ENCODE data around the gene MON2.
"Not testable (repeated sequence)": the region's sequence is repeated elsewhere in the genome, so short reads cannot be mapped to it uniquely, and the experiment has no call there.

The MON2 gene

DNA sequence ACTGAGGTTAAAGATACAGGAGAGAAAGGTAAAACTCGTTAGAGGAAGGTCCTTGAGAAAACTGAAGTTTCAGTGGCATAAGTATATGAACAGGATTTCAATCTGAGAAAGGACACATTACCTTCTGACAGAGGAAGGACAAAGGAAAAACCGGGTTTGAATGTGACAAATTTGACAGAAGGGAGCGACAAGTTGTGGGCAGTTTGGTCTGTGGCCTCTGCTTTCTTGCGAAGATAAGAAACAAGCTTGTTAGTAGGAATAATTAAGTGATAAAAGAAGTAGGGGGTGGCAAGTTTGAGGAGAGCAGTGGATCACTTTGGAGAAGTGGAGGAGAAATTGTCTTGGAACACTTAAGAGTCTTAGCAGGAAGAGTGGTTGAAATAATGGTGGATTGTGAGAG is 5.1 kb downstream of the MON2 start:
- DNase-seq (ENCODE audit: low spot score): no peak

DNA sequence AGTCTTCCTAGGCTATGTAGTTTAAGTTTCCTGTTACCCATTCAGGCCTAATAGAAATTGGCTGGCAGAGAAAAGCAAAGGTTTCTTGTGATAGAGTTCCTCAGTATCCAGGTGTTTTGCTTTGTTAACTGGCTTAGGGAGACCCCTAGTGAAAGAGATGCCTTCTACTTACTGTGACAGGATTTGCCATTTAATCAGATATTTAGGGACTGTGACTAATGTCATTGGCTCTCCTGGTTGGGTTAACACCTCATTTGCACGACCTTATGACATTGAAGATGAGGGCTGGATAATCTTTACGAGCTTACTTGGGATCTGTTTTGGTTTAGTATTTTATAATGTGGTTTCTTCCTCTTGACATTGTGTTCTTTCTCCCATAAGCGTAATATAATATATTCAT is 5.8 kb downstream of the MON2 start:
- peak; percentile 7 for DNase-seq (ENCODE audit: low spot score)

DNA sequence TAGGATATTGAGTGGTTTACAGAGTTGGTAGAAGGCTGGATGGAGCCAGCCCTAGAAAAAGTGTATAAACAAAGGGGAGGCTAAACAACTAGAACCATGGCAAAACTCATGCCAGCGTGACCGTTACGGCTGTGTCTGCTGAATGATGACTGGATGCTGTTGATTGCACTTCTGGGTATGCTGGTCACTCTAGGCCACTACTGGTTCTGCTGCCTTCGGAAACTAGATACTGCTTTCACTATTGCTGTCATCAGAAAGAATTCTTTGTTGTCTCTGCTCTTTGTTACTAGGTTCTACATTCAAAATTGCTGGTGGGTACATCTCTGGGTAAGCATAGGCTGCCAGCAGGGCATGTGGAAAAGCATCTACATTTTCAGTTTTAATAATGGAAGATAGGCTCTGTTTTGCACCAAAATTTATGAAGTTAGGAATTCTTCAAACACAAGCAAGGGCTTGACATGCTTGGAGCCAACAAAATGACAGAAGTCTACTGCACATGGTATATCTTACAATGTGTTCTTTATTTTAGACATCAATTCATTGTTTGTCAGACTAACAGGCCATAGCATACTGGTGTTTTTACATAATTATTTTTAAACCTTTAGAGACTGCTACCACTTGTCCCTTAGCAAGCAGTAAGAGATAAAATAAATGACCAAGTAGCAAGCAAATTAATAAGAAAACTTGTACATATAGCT is 15.4 kb downstream of the MON2 start:
- peak; percentile 30 for DNase-seq (ENCODE audit: low spot score)

DNA sequence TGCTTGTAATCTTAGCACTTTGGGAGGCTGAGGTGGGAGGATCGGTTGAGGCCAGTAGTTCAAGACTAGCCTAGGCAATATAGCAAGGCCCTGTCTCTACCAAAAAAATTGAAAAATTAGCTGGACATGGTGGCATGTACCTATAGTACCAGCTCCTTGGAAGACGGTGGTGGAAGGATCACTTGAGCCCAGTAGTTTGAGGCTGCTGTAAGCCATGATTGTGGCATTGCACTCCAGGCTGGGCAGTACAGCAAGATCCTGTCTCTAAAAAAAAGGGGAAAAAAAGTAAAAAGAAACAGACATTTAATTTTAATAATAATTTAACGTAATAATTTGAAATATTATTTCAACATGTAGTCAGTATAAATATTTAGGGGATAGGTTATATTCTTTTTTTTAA is 16.1 kb downstream of the MON2 start:
- no peak for DNase-seq (ENCODE audit: low spot score)

DNA sequence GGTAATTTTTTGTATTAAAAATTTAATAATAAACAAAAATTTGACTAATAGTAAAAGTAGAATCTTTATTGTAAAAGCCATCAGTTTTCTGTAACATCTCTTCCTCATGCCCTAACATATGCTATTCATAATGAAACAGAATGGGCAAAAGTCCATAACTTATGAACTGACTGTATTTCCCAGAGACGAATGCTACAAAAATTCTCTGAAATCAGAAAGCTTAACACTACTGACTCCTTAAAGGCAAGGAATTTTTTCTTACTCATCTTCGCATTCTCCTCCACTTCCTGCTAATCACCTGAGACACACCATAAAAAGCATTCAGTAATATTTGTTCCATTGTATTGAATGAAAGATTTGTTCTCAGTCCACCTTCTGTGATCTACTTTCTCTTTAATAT is 17.6 kb downstream of the MON2 start:
- DNase-seq (ENCODE audit: low spot score): no peak

DNA sequence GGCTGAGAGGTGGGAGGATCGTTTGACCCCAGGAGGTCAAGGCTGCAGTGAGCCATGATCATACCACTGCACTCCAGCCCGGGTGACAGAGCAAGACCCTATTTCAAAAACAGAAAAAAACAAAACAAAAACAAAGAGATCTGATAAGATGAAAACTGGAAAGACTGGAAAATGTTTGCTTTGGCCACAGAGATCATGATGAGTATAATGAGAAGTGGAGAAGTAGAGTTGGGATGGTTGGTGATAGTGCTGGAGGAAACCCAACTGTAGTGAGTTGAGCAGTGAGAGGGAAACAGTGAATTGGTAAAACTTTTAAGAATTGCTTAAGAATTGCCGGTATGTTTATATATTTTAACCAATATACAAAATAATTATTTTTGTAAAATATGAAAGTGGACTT is 39.2 kb downstream of the MON2 start:
- no peak for DNase-seq (ENCODE audit: low spot score)

DNA sequence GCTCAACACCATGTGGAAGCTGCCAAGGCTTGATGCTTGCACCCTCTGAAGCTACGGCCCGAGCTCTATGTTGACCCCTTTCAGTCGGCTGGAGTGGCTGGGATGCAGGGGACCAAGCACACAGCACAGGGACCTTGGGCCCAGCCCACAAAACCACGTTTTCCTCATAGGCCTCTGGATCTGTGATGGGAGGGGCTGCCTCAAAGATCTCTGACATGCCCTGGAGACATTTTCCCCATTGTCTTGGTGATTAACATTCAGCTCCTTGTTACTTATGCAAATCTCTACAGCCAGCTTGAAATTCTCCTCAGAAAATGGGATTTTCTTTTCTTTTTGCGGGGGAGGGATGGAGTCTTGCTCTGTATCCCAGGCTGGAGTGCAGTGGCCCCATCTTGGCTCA is 46.3 kb downstream of the MON2 start:
- DNase-seq (ENCODE audit: low spot score): no peak

DNA sequence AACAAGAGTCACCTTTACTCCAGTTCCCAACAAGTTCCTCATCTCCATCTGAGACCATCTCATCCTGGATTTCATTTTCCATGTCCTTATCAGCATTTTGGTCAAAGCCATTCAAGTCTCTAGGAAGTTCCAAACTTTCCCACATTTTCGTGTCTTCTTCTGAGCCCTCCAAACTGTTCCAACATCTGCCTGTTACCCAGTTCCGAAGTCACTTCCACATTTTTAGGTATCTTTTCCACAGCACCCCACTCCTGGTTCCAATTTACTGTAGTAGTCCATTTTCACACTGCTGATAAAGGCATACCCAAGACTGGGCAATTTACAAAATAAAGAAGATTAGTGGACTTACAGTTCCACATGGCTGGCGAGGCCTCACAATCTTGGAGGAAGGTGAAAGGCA is 47.5 kb downstream of the MON2 start:
- not testable (repeated sequence) for DNase-seq (ENCODE audit: low spot score)

DNA sequence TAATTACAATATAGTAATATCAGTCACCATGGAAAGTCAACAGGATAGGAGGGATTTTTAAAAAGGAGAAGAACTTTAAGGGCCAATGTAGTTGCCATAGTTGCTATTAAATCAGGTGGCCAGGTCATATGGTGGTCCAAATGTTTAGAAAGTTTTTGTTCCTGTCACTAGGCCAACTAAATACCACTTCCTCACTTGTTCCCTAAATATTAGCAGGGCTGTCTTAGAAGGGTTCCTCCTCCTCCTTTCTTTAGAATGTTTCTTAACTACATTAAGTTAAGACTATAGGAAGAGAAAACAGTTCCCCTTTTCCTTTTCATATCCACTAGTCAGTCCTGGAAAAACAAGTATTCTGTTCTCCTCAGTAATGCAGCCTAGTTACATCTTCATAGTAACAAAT is 50.3 kb downstream of the MON2 start:
- DNase-seq (ENCODE audit: low spot score): no peak

DNA sequence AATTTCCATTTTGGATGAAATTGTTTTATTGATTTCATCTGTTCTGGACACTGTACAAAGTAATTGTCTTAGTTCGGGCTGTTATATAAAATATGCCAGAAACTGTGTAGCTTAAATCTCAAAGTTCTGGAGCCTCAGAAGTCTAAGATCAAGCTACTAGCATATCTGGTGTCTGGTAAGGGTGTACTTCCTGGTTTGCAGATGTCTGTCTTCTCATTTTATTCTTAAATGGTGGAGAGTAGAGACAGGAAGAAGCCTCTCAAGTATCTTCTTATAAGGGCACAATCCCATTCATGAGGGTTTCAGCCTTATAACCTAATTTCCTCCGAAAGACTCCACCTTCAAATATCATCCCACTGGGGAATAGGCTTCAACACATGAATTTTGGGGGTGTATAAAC is 51.3 kb downstream of the MON2 start:
- no peak for DNase-seq (ENCODE audit: low spot score)

DNA sequence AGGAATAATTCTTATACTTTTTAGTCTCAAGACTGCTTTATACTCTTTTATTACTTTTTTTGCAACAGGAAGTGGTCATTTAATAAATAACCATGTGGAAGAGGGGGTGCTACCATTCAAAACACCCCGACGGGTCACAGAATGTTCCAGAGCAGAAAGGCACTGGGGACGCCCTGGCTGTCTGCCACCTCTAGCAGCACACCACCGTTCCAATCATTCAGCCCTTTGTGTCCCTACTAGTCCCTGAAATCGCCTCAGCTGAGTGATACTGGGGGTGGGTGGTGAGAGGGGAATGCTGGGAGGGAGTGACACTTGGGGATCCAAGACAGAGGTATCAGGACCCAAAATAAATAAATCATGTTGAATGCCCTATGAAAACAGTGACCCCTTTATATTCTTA is 52.4 kb downstream of the MON2 start:
- no peak for DNase-seq (ENCODE audit: low spot score)

DNA sequence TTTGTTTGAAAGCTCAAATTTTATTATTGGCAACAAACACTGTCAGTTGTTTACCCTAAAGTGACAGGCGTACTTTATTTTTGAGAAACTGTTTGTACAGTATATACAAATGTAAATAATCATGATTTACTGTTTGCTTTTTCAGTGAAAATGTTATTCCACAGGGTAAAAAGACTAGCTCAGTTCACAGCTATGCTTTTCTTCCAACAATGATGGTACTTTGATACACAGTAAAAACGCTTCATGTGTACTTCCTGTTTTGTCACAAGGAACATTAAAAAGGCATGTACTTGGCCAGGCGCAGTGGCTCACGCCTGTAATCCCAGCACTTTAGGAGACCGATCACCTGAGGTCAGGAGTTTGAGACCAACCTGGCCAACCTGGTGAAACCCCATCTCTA is 53.7 kb downstream of the MON2 start:
- DNase-seq (ENCODE audit: low spot score): no peak

DNA sequence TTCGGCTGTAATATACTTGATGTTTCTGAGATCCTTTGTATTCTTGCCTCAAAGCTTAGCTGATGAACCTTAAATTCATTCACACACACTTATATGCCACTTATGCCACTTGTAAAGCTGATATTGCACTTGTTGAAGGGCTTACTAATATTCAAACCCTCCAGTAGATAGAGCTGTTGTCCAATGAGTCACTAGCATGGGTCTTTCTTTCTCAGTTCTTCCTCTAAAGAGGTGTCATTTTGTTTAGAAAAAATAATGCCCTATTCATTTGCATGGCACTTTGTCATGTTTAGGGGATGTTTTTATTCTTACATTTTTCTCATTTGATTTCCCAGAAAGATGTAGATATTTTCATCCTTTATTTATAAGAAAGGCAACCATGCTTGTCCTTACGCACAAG is 56.4 kb downstream of the MON2 start:
- no peak for DNase-seq (ENCODE audit: low spot score)

DNA sequence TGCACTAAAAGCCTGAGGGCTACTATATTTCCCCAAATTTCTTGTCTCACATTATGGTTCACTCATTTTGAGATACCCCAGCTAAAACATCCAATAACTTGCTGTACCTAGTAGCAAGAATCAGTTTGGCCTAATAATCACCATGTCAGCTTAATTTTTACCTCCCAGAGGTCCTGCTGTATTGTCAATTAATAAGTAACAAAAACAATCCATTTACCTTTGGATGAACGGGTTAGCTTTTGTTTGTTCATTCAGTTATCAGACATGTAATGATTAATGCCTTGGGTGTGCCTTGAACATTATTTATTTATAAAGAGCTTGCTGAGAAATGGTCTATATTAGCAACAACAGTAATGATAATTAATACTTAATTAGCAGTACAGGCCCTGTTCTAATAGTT is 57.0 kb downstream of the MON2 start:
- DNase-seq (ENCODE audit: low spot score): no peak

DNA sequence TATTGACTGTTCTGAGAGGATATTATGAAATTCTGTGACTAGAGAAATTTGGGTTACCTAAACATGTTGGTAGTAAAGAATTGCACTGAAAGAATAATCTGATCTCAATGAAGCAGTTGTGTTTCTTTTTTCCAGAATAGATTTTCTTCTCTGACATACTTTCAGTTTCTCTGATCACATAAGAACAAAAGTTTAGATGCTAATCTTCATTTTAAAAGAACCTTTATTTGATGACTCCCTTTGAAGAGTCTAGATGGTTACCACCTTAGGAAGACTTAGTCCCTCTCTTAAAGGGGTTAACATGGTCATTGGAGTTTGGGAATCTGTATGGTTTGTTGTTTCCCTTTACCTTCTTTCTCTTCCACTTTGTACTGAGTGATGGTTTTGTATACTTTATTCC is 58.6 kb downstream of the MON2 start:
- DNase-seq (ENCODE audit: low spot score): no peak

DNA sequence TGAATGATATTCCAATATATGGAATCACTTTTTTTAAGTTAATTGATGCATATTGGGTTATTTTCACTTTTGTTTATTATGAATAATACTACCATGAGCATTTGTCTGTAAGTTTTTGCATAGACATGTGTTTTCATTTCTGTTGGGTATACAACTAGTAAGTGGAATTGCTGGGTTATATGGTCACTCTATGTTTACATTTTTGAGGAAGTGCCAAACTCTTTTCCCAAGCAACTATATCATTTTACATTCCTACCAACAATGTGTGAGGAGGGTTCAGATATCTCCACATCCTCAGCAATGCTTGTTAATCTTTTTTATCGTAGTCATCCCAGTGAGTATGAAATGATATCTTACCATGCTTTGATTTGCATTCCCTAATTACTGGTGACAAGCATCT is 64.0 kb downstream of the MON2 start:
- peak; percentile 6 for DNase-seq (ENCODE audit: low spot score)

DNA sequence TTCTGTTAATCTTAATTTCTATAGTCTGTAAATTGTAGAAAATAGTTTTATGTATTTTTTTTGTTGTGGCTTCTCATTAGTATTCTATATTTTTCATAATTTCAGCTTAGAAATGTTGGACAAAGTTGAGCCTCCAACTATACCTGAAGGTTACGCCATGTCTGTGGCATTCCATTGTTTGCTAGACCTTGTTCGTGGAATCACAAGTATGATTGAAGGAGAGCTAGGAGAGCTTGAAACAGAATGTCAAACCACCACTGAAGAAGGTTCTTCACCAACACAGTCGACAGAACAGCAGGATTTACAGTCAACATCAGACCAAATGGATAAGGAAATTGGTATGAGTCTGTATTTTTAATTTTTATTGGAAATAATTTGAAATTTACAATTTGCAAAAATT is 65.7 kb downstream of the MON2 start:
- no peak for DNase-seq (ENCODE audit: low spot score)

DNA sequence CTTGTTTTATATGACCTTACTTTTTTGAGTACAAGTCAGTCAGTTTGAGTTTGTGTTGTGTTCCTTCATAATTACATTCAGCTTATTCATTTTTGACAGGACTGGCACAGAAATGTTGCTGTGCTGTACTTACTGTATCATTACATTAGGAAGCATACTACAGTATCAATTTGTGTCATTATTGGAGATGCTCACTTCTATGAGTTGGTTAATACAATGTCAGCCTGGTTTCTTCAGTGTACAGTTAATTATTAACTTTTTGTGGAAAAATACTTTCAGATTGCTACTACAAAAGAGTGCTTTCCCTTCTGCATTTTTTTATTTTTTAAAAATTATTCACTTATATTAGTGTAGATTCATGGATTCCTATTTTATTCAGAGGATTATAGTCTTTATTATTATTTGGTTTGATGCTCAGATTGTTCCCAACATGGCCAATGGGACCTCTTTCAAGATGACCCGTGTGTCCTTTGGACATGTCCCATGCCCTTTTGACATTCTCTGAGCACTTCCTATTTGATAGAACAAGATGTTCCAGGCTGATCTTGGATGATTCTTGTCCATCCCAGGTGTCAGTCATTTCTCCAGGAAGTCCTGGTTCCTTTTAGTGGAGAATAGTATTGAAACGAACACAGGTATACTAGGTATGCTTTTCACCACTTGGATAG is 66.6 kb downstream of the MON2 start:
- DNase-seq (ENCODE audit: low spot score): no peak

DNA sequence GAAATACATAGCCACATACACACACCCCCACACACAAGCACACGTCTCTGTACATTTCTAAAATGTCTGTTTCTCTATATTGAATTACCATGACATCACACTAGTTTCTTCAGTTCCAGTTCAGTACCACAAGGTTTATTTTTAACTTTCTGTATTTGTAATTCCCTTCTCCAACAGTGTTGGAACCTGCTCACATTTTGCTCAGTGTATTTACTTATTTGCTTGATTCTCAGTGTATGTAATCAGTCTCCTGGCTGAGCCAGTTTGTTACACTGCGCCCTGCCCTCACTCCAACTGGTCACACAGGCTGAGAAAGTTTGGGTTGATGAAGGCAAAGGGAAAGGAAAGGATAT is 67.1 kb downstream of the MON2 start:
- no peak for DNase-seq (ENCODE audit: low spot score)

DNA sequence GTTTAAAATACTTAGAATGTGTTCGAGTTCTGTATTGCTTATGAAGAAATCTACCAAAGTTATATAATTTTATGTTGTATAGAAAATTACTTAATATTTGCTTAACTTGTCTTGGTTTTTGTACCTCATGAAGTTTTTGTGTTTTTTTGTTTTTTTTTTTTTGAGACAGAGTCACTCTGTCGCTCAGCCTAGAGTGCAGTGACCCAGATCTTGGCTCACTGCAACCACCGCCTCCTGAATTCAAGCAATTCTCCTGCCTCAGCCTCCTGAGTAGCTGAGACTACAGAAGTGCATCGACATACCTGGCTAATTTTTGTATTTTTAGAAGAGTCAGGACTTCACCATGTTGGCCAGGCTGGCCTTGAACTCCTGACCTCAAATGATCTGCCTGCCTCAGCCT is 69.9 kb downstream of the MON2 start:
- no peak for DNase-seq (ENCODE audit: low spot score)

DNA sequence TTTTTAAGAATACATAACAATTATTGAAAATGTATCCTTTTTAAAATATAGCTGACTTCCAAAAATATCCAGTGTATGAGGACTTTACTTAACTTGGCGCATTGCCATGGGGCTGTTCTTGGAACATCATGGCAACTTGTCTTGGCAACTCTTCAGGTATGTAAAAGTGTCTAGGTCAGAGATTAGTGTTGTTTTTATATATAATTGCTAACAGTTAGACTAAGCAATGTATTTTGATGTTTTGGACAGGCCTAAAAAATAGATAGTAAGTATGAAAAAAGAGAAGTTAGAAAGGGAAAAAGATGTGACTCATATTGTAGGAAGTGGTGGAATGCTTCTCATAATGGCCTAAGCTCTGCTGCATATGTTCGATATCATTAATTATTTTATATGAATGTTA is 70.9 kb downstream of the MON2 start:
- no peak for DNase-seq (ENCODE audit: low spot score)

DNA sequence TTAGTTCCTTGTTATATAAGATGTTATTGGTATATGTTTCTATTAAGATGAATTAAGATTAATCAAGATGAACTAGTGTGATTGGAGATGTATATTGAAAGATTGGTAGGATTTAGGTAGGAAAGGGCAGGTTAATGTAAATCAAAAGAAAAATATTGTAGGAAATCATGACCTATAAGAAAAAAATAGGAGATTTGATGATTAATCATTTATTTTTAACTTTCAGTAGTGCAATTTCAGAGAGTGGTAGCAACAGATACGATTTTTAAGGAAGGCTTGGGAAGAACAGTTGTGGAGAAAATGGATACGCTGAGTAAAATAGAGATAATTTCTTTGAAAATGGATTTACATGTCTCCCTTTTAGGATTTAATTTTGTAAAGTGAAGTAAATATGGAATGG is 73.7 kb downstream of the MON2 start:
- DNase-seq (ENCODE audit: low spot score): no peak

DNA sequence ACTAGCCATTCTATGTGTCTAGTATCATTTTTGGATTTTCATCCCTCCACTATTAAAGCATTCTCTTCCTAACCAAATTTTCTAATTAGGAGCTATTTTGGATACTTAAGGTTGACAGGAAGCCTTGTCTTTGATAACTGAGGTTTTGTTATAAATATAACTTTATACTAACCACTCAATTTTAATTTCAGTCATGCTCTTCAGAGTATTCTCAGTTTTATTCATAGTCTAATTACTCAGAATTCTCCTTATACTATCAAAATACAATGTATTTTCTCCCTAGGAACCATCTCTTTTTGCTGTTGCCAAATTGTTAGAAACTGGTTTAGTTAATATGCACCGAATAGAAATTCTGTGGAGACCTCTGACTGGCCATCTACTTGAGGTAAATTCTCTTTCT is 76.2 kb downstream of the MON2 start:
- DNase-seq (ENCODE audit: low spot score): no peak

DNA sequence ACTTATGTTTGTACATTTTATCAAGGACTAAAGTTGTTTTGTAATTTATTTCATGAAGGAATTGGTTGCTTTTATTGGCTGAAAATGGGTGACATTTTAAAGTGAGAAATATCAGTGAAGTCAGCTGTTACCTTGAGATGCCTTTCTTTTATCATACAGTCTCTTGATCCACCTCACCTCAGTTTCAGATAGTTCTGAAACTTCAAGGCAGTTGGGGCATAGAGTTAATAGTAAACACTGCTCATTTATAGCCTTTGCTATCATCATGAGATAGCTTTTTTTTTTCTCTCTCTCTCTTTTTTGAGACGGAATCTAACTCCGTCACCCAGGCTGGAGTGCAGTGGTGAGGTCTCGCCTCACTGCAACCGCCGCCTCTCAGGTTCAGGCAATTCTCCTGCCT is 76.7 kb downstream of the MON2 start:
- DNase-seq (ENCODE audit: low spot score): no peak
